Uterus (tissue), 2 donors: Measurements from ENCODE around the gene GTPBP2.

Experiments
- CTCF ChIP-seq, 4 experiments: fragments of 200-600 bp in 2 of 4; fragments of 450-650 bp in 2 of 4; sonication (generic) in 2 of 4; IDR thresholded peaks; one replicate each; pipeline ENCODE4 v1.5.1; 2016 to 2019; ENCODE audit warnings: antibody characterized with exemption in 4 of 4, mild to moderate bottlenecking in 2 of 4, moderate library complexity in 1 of 4
- POLR2A ChIP-seq, 2 donors: fragments of 450-650 bp; IDR thresholded peaks; one replicate each; pipeline ENCODE4 v1.6.1; 2016; ENCODE audit warnings: antibody characterized with exemption in 2 of 2, mild to moderate bottlenecking in 1 of 2, moderate library complexity in 1 of 2

DNA sequence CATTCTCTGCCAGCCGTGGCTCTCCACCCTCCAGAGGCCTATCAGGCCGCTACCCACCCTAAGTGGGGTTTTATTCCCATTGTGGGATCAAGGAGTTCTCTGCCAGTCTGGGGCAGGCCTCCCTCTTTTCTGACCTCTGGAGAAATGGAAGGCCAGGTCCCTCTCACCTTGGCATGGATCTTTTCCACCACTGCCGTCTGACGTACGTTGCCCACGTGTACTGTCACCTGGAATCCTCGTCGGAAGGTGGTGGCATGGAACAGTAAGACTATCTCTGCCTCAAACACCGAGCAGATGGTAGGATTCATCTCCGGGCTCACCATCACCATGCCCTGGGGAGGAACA lies 7.3 kb downstream of the GTPBP2 start:
- TF ChIP-seq POLR2A (IDR thresholded peaks at IDR 0.05), result no peak
- TF ChIP-seq CTCF (IDR thresholded peaks at IDR 0.05), result no peak
